Mesothelial cell of epicardium (in vitro differentiated cells): Measurements from ENCODE around the gene TRIM67. TPM values are rescaled to one million over a fixed set of nuclear protein-coding genes. Genes with fewer than 3 reads are reported as not detected.
"Not testable (repeated sequence)": the region's sequence is repeated elsewhere in the genome, so short reads cannot be mapped to it uniquely, and the experiment has no call there.

Experiments
- DNase-seq, 2 experiments: peaks; one replicate each; pipeline ENCODE4 v3.0.0; 2021; ENCODE audit warnings: low spot score in 2 of 2; ENCODE audit not compliant: unreplicated experiment in 2 of 2
- H3K27ac Mint-ChIP-seq: 2 replicates; pipeline ENCODE4 v1.8.0; 2021; ENCODE audit warnings: mixed read lengths
- H3K27me3 Mint-ChIP-seq: 2 replicates; pipeline ENCODE4 v1.8.0; 2021; ENCODE audit warnings: low read depth, mixed read lengths
- H3K36me3 Mint-ChIP-seq: 2 replicates; pipeline ENCODE4 v1.8.0; 2021; ENCODE audit warnings: mixed read lengths
- H3K4me1 Mint-ChIP-seq: 2 replicates; pipeline ENCODE4 v1.8.0; 2021; ENCODE audit warnings: mixed read lengths
- H3K4me3 Mint-ChIP-seq: 2 replicates; pipeline ENCODE4 v1.8.0; 2021; ENCODE audit warnings: mild to moderate bottlenecking, moderate library complexity, mixed read lengths
- H3K9me3 Mint-ChIP-seq: 2 replicates; pipeline ENCODE4 v1.8.0; 2021; ENCODE audit warnings: mixed read lengths
- total RNA-seq: library from RNA; stranded (reverse); gene quantifications from 3 replicates; pipeline ENCODE4 v1.2.1, GENCODE V29; 2021
- TF ChIP-seq, protein P1 (sequence below): fragments of 200-600 bp; sonication (generic); IDR thresholded peaks from one replicate; pipeline ENCODE4 v1.5.0; 2021; ENCODE audit warnings: antibody characterized with exemption; ENCODE audit not compliant: unreplicated experiment

The TRIM67 gene
- total RNA-seq, 1 donor from 2014 or later, result 0.09 TPM

DNA sequence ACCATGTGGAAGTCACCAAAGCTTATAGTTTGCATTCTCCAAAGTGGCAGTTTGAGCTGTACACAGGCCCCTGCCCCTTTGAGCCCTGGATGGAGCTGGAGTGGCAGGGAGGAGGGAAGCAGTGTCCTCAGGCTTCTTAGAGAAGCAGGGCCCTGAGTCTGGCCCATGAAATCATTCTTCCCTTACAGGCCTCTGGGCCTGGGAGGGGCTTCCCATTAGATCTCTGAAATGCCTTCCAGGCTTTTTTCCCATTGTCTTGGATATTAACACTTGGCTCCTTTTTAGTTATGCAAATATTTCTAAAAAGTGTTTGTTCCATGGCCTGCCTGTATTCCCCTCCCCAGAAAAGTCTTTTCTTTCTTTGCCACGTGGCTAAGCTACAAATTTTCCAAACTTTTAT lies 10.0 kb upstream of the TRIM67 start:
- TF ChIP-seq, protein P1, sequence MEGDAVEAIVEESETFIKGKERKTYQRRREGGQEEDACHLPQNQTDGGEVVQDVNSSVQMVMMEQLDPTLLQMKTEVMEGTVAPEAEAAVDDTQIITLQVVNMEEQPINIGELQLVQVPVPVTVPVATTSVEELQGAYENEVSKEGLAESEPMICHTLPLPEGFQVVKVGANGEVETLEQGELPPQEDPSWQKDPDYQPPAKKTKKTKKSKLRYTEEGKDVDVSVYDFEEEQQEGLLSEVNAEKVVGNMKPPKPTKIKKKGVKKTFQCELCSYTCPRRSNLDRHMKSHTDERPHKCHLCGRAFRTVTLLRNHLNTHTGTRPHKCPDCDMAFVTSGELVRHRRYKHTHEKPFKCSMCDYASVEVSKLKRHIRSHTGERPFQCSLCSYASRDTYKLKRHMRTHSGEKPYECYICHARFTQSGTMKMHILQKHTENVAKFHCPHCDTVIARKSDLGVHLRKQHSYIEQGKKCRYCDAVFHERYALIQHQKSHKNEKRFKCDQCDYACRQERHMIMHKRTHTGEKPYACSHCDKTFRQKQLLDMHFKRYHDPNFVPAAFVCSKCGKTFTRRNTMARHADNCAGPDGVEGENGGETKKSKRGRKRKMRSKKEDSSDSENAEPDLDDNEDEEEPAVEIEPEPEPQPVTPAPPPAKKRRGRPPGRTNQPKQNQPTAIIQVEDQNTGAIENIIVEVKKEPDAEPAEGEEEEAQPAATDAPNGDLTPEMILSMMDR, result no peak
- Mint-ChIP-seq H3K36me3 (no peaks in the 10 kb centered on the region), H3K27ac (no peak overlapping the region), H3K4me3 (no peak overlapping the region), H3K4me1 (peaks cover 1% of the 10 kb centered on the region), H3K27me3 (peaks cover 60% of the 10 kb centered on the region), H3K9me3 (peaks cover 4% of the 10 kb centered on the region)
- DNase-seq, result no peak

DNA sequence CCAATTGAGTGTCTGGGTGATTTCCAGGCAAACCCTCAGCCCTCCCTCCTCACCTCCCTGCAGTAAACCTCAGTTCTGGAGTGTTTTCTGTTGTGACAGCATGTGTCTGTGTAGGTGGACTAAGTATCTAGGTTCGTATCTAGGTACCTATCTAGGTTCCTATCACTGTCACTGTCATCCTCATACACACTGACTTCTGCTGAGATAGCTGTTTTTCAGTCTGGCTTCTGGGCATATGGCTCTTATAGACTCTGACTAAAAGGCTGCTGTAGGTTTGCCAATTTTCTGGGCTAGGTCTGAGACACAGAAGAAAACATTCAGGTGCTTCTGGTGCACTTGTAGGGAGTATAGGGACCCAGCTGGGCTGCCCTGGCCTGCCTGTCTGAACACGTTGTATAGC lies 8.1 kb upstream of the TRIM67 start:
- no peak overlapping the region for H3K4me3 Mint-ChIP-seq
- DNase-seq, result no peak
- peaks cover 4% of the 10 kb centered on the region for H3K9me3 Mint-ChIP-seq
- H3K27ac Mint-ChIP-seq, result no peak overlapping the region
- H3K36me3 Mint-ChIP-seq, result no peaks in the 10 kb centered on the region
- H3K27me3 Mint-ChIP-seq, result peaks cover 63% of the 10 kb centered on the region
- peaks cover 8% of the 10 kb centered on the region for H3K4me1 Mint-ChIP-seq
- TF ChIP-seq, protein P1, result no peak

DNA sequence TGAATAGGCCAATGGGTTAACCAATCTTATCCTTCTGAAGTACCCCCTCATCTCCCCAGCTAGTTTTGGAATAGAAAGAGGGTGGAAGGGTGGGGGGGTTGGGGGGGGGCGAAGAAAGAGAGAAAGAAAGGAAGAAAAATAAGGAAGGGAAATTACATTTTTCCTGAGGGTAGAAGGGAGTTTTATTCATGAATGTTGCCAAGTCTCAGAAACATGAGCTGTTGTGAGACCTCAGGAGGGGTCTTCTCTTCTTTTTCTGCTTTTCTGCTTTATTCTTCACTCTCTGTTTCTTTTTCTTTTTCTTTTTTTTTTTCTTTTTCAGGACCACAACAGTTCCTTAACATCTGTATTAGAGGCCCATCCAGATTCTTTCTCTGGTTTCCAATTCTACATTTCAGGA lies 6.0 kb upstream of the TRIM67 start:
- TF ChIP-seq, protein P1, result no peak

DNA sequence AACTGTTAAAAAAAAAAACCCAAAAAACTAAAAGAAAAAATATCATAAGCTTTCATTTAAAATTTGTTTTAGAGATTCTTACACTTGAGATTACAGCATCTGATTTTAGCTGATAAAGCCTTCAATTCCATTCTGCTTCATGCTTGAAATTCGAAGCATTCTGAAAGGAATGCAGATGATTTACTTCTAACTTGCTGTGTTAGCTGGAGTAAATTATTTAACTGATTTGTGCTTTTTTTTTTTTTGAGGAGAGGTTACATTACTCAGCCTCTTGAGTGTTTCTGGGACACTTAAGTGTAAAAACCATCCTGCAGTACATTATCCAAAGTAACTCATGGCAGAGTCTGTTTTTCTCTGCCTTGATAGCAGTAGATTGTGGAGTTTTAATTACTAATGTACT lies 4.5 kb upstream of the TRIM67 start:
- peaks cover under 1% of the 10 kb centered on the region for H3K9me3 Mint-ChIP-seq
- no peak overlapping the region for H3K4me3 Mint-ChIP-seq
- TF ChIP-seq, protein P1, result no peak
- H3K36me3 Mint-ChIP-seq, result no peaks in the 10 kb centered on the region
- no peak for DNase-seq
- peaks cover 16% of the 10 kb centered on the region for H3K4me1 Mint-ChIP-seq
- H3K27me3 Mint-ChIP-seq, result peaks cover 81% of the 10 kb centered on the region
- no peak overlapping the region for H3K27ac Mint-ChIP-seq

More for the DNA sequence above, 6.0 kb upstream of the TRIM67 start:
- DNase-seq, result no peak
- H3K36me3 Mint-ChIP-seq, result no peaks in the 10 kb centered on the region
- H3K4me1 Mint-ChIP-seq, result peaks cover 8% of the 10 kb centered on the region
- peaks cover 4% of the 10 kb centered on the region for H3K9me3 Mint-ChIP-seq
- H3K27me3 Mint-ChIP-seq, result peaks cover 73% of the 10 kb centered on the region
- no peak overlapping the region for H3K27ac Mint-ChIP-seq
- no peak overlapping the region for H3K4me3 Mint-ChIP-seq

DNA sequence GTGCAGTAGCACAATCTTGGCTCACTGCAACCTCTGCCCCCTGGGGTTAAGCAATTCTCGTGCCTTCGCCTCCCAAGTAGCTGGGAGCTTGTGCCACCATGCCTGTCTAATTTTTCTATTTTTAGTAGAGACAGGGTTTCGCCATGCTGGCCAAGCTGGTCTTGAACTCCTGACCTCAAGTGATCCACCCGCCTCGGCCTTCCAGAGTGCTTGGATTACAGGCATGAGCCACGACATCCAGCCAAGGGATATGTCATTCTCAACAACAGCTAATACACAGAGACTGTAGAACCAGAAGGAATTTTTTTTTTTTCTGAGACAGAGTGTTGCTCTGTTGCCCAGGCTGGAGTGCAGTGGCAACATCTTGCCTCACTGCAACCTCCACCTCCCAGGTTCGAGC lies 3.7 kb upstream of the TRIM67 start:
- not testable (repeated sequence) for DNase-seq, H3K4me3 Mint-ChIP-seq, H3K27ac Mint-ChIP-seq, H3K36me3 Mint-ChIP-seq, H3K9me3 Mint-ChIP-seq
- peaks cover 84% of the 10 kb centered on the region for H3K27me3 Mint-ChIP-seq
- H3K4me1 Mint-ChIP-seq, result peaks cover 19% of the 10 kb centered on the region

DNA sequence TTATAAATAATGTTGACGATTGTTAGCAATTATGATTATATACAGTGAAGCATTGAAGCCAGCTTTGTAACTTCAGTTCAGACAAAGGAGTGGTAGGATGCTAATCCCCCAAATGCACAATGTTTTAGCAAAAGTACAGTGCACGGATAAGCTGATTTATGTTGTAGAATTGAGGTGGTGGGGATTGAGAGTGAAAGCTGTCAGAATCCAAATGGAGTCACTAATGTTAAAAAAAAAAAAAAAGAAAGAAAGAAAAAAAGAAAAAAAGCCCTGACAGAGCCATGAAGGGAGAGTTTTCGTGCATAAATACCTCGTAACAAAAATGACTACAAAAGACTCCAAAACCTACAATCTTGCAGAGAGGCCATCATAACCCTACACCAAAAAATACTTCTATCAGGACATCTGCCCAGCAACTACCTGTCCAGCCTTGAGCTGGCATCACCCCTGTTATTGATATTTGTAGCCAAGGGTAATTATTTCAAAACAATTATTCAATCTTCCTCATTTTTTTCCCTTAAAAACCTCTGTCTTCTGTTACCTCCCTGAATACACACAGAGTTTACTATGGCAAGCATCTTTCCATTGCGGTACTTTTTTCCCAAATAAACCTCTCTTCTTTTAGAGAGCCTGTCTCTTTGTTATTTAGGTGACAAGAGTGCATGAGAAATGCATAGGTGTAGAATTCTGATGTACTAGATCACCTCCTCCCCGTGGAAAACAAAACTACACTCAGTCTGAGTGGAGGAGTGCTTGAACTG lies 2.5 kb upstream of the TRIM67 start:
- no peak overlapping the region for H3K4me3 Mint-ChIP-seq
- no peaks in the 10 kb centered on the region for H3K36me3 Mint-ChIP-seq
- no peak overlapping the region for H3K27ac Mint-ChIP-seq
- peaks cover 19% of the 10 kb centered on the region for H3K4me1 Mint-ChIP-seq
- peaks cover 81% of the 10 kb centered on the region for H3K27me3 Mint-ChIP-seq
- no peaks in the 10 kb centered on the region for H3K9me3 Mint-ChIP-seq
- TF ChIP-seq, protein P1, result no peak
- DNase-seq, result no peak
